Head of caudate nucleus (tissue), 42 donors: ENCODE measurements around the gene ASB5.
"Not testable (repeated sequence)": the region's sequence is repeated elsewhere in the genome, so short reads cannot be mapped to it uniquely, and the experiment has no call there.

Experiments used
- DNase-seq, 42 donors: peaks; one replicate each; pipeline versions ENCODE4 v3.0.0 to v3.0.0-alpha.2; 2020 to 2021; ENCODE audit warnings: mixed read lengths in 7 of 42
- intact Hi-C: fragments of 100-400 bp; cut with DNase I; formaldehyde crosslinking; loops from one replicate; pipeline ENCODE4 v1.15.0; 2022

ASB5 gene

GRCh38 chr4:176268963-176269362 lies at the start of gene ASB5:
ASB5 (minus strand) TSS chr4:176269222; CDS start chr4:176269108, 114 bp downstream.
- intact Hi-C loops: no loop called here

GRCh38 chr4:176313596-176314336 lies 44.7 kb upstream of the ASB5 start:
- intact Hi-C loops: no loop called here
- no peak for DNase-seq

More at GRCh38 chr4:176268963-176269362, at the start of gene ASB5:
- no peak for DNase-seq

DNA sequence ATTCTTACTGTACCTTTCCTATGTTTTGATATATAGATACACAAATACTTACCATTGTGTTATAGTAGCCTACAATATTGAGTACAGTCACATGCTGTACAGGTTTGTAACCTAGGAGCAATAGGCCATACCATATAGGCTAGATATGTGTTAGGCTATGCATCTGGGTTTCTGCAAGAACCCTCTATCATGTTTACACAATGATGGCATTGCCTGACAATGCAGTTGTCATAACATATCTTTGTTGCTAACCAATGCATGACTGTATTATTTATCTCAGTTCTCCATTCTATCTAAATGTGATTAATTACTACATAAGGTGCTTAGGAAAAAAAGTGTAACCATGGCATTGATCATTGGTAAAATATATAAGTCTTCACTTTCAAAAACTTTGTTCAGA lies 40.8 kb upstream of the ASB5 start:
- intact Hi-C loops: no loop called here

GRCh38 chr4:176309046-176309445 lies 40.0 kb upstream of the ASB5 start:
- intact Hi-C loops: no loop called here
- no peak for DNase-seq

More for the DNA sequence above, 40.8 kb upstream of the ASB5 start:
- no peak for DNase-seq

GRCh38 chr4:176308441-176308840 lies 39.4 kb upstream of the ASB5 start:
- no peak for DNase-seq
- intact Hi-C loops: no loop called here

- intact Hi-C loops: no loop called here
- no peak for DNase-seq
Observed at GRCh38 chr4:176307666-176307930, 38.6 kb upstream of the ASB5 start.

DNA sequence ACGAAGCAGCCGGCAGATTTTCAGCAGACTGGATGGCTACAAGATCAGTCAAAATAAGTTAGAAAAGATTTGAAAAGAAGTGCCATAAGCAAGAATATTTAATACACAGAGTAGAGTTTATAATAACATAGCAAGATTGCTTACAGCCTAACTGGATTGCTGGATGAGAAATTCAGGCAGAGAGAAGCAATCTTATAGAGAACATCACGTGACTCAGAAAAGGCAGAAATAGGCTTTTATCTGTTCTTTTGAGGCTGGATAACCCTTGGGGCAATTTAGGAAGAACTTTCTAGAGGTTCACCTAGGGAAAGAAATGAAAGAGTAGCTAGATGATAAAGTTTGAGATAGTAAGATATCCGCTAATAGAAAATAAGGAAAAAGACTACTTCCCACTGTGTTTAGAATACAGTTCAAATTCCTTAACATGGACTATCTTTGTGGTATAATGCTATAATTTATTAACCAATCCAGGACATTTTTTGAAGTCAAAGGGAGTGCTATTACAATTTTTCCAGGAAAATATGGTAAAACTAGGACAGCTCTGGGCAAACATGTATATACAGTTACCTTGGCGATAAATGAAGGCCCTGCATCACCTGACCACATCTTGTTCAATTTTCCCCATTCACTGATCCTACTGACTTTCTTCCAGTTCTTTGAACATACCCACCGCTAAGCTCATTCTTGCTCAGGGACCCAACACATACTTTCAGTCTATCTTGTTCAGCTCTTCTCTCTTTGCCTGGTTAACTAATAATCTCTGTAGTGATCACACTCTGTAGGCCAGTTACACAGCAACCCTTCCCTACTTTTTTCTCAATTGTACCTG lies 38.0 kb upstream of the ASB5 start:
- intact Hi-C loops: no loop called here
- DNase-seq: no peak

GRCh38 chr4:176303938-176304337 lies 34.9 kb upstream of the ASB5 start:
- DNase-seq: no peak
- intact Hi-C loops: no loop called here

DNA sequence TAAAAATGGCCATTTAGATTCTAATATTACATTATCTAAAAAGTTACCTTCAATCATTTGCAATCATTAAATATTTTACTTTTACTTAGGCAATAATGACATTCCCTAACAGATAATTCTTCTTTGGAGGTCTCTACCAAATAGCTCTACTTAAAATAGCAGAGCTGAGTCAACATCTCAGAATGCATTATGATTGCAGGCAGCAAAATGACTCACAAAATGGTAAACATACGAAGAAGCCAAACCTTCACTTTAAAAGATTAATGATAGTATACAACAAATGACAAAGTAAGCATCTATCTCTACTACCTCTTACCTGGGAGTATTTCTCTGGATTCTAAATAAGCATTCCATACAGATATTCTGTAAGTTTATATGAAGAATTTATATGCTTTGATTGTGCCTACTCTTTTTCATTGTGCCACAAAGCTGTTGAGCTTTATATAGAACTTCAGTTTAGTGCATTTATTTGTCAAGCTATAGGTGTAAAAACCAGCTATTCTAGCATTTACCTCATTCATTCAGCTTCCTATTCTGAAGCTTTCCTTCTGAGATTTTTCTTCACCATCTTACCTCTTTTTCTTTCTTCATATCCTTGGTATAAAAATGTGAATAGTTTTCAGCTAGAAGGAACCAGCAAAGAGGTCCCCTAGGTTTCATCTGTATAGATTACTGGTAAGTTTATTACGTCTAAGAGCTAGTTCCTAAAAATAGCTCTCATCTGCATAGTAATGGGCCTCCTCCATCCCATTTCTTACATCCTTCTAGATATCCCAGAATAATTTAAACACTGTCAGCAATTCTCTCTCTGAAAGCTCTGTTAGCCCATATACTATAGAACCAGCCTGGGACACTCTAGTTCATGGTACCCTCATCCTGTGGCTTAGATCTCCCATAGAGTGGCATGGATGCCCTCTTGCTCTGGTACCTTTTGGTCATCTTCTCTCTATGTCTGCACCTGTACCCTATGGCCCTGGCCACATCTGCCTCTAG lies 33.6 kb upstream of the ASB5 start:
- no peak for DNase-seq
- intact Hi-C loops: no loop called here

DNA sequence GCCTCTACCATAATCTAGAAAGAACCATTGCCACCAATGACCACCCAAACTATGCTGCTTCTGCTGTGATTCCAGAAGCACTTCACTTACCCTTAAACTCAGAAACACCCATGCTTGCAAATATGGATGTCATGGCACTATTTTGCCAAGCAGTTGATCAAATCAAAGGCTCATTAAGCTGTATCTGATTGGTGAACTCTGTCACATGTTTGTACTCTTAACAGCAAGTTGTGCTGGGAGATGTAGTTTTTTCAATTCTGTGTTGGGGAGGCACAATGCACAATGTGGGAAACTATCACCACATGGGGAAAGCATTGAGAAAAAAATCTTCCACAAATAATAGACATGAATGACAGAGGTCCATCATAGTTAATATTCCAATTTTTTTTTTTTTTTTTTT lies 31.5 kb upstream of the ASB5 start:
- no peak for DNase-seq
- intact Hi-C loops: no loop called here

- intact Hi-C loops: no loop called here
- DNase-seq: no peak
Observed at GRCh38 chr4:176300036-176300435, 31.0 kb upstream of the ASB5 start.

- intact Hi-C loops: no loop called here
- no peak for DNase-seq
Observed at GRCh38 chr4:176298664-176299063, 29.6 kb upstream of the ASB5 start.

DNA sequence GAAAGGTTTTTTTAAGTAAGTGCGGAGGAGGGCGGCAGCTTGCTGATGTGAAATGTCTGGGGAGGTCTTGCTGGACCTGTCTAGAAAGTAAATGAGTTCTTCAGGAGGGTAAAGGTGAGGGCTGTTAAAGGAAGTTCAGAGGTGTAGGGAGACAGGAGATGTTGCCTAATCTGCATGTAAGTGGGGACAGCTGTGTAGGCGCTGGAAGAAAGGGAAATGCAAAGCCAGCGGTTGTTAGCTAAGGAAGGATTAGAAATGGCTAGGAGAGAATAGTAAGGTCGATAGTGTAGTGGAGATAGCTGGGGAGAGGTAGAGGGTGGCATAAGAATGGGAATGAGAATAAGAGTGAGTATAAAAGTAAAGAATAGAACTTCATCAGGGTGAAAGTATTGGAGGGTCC lies 26.9 kb upstream of the ASB5 start:
- DNase-seq, intact Hi-C loops: not testable (repeated sequence)

- no peak for DNase-seq
- intact Hi-C loops: no loop called here
Observed at GRCh38 chr4:176293660-176294059, 24.6 kb upstream of the ASB5 start.

- intact Hi-C loops: no loop called here
- no peak for DNase-seq
Observed at GRCh38 chr4:176292920-176293319, 23.9 kb upstream of the ASB5 start.

- intact Hi-C loops: no loop called here
- no peak for DNase-seq
Observed at GRCh38 chr4:176291748-176292147, 22.7 kb upstream of the ASB5 start.

GRCh38 chr4:176290520-176290919 lies 21.5 kb upstream of the ASB5 start:
- DNase-seq: no peak
- intact Hi-C loops: no loop called here

- intact Hi-C loops: no loop called here
- no peak for DNase-seq
Observed at GRCh38 chr4:176289561-176289960, 20.5 kb upstream of the ASB5 start.

DNA sequence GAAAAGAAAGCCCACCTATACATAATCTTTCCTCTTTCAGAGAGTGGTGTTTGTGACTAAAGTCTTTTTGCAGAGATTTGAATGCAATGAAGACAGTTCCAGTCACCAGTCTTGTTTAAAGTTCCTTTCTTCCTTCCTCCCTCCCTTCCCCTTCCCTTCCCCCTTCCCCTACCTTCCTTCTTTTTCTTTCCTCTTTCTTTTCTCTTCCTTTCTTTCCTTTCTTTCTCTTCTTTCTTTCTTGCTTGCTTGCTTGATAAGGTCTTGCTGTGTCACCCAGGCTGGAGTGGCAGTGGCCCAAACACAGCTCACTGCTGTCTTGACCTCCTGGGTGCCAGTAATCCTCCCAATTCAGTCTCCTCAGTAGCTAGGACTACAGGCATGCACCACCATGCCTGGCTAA lies 19.0 kb upstream of the ASB5 start:
- intact Hi-C loops: no loop called here
- DNase-seq: no peak

DNA sequence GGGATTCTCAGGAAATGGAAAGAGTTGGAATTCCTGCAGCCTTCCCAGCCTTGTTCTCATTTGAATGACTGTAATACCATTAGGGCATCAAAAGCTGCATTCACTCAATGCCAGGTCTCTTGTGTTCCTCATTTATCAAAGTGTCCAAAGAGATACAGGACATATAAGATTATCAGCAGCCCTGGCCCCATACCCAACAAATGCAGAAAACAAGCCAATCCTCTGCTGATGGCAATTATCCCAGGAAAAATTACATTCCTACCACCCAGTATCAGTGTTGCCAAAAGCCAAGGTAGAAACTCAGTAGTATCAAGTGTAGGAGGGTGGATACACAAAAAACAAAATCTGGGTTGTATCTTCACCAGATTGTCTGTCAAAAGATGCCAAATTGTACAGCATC lies 18.5 kb upstream of the ASB5 start:
- intact Hi-C loops: no loop called here
- no peak for DNase-seq
